Inflammatory macrophage treated with lipopolysaccharide for 1 hour (primary cell): ENCODE results near the gene GCNT2.
"Not testable (repeated sequence)": the region's sequence is repeated elsewhere in the genome, so short reads cannot be mapped to it uniquely, and the experiment has no call there.

Experiments
- DNase-seq, 2 donors: peaks; one replicate each; pipeline ENCODE4 v3.0.0-alpha.2; 2020 to 2022

GCNT2 gene

GRCh38 chr6:10521104-10521808, at the start of gene GCNT2:
GCNT2 (plus strand) TSS chr6:10521351; CDS start chr6:10528912, 7,561 bp downstream.
- peak; percentile 42 to 55 for DNase-seq

- DNase-seq: no peak
These were observed 48.5 kb upstream of the GCNT2 start for GRCh38 chr6:10472634-10473033.

- peak; percentile 16 to 84 for DNase-seq
These were observed 42.7 kb upstream of the GCNT2 start for GRCh38 chr6:10478187-10479040.

- no peak for DNase-seq
These were observed 41.0 kb upstream of the GCNT2 start for GRCh38 chr6:10479939-10480700.

- DNase-seq: no peak
These were observed 40.0 kb upstream of the GCNT2 start for GRCh38 chr6:10481101-10481500.

GRCh38 chr6:10482636-10483257, 38.4 kb upstream of the GCNT2 start:
- DNase-seq: no peak

- DNase-seq: no peak
These were observed 36.2 kb upstream of the GCNT2 start for GRCh38 chr6:10484912-10485311.

GRCh38 chr6:10485406-10485805, 35.7 kb upstream of the GCNT2 start:
- no peak for DNase-seq

- no peak for DNase-seq
These were observed 34.9 kb upstream of the GCNT2 start for GRCh38 chr6:10486215-10486614.

- not testable (repeated sequence) for DNase-seq
These were observed 34.1 kb upstream of the GCNT2 start for GRCh38 chr6:10486944-10487588.

GRCh38 chr6:10487668-10488327, 33.4 kb upstream of the GCNT2 start:
- DNase-seq: no peak

GRCh38 chr6:10491463-10491862, 29.7 kb upstream of the GCNT2 start:
- no peak for DNase-seq

GRCh38 chr6:10491905-10492304, 29.2 kb upstream of the GCNT2 start:
- not testable (repeated sequence) for DNase-seq

GRCh38 chr6:10495029-10495428, 26.1 kb upstream of the GCNT2 start:
- no peak for DNase-seq

GRCh38 chr6:10505529-10505928, 15.6 kb upstream of the GCNT2 start:
- DNase-seq: no peak

- no peak for DNase-seq
These were observed 13.9 kb upstream of the GCNT2 start for GRCh38 chr6:10507298-10507697.

- DNase-seq: no peak
These were observed 13.4 kb upstream of the GCNT2 start for GRCh38 chr6:10507715-10508114.

GRCh38 chr6:10510592-10511367, 10.4 kb upstream of the GCNT2 start:
- DNase-seq: peak; percentile 61 to 73

- DNase-seq: no peak
These were observed 9.7 kb upstream of the GCNT2 start for GRCh38 chr6:10511477-10511876.

GRCh38 chr6:10513544-10513943, 7.6 kb upstream of the GCNT2 start:
- no peak for DNase-seq
